Measurements from ENCODE around the gene KLHL5.

KLHL5 gene

GRCh38 chr4:39045827-39046221 is 16.2 kb upstream of the KLHL5 start:
- Mint-ChIP-seq H3K36me3 (ENCODE audit: low read depth) (peaks cover 4% of the 10 kb centered on the region), H3K27ac (peak overlapping the region; percentile 97 to 99 (median 99))

DNA sequence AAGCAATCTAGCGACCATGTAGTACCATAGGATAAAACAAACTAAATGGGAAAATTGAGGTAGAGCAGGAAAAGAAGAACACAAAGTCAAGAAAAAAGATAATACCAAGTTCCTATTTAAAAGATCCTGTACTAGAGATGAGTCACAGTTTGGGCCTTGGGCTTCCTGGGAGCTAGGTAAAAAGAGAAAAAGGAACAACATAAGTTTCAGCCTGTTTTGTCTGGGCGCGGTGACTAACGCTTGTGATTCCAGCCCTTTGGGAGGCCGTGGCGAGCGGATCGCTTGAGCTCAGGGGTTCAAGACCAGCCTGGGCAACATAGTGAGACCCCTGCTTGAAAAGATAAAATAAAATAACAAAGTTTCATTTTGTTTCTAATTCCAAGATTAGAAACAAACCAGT is 15.8 kb upstream of the KLHL5 start:
- Mint-ChIP-seq H3K9me3 (no peaks in the 10 kb centered on the region), H3K4me3 (peak overlapping the region; percentile 97 to 100 (median 99))

More at GRCh38 chr4:39045827-39046221, 16.2 kb upstream of the KLHL5 start:
- H3K27me3 Mint-ChIP-seq (ENCODE audit: low read depth): no peaks in the 10 kb centered on the region
- H3K9me3 Mint-ChIP-seq: no peaks in the 10 kb centered on the region
- H3K4me3 Mint-ChIP-seq: peak overlapping the region; percentile 97 to 100 (median 99)
- H3K4me1 Mint-ChIP-seq: peaks cover 41% of the 10 kb centered on the region
- TF ChIP-seq, protein P1, sequence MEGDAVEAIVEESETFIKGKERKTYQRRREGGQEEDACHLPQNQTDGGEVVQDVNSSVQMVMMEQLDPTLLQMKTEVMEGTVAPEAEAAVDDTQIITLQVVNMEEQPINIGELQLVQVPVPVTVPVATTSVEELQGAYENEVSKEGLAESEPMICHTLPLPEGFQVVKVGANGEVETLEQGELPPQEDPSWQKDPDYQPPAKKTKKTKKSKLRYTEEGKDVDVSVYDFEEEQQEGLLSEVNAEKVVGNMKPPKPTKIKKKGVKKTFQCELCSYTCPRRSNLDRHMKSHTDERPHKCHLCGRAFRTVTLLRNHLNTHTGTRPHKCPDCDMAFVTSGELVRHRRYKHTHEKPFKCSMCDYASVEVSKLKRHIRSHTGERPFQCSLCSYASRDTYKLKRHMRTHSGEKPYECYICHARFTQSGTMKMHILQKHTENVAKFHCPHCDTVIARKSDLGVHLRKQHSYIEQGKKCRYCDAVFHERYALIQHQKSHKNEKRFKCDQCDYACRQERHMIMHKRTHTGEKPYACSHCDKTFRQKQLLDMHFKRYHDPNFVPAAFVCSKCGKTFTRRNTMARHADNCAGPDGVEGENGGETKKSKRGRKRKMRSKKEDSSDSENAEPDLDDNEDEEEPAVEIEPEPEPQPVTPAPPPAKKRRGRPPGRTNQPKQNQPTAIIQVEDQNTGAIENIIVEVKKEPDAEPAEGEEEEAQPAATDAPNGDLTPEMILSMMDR (IDR thresholded peaks at IDR 0.05; ENCODE audit: unreplicated experiment in 3 of 3): no peak

GRCh38 chr4:39047681-39048080 is 14.4 kb upstream of the KLHL5 start:
- Mint-ChIP-seq H3K4me3 (no peak overlapping the region), H3K27me3 (ENCODE audit: low read depth) (no peaks in the 10 kb centered on the region), H3K36me3 (ENCODE audit: low read depth) (peaks cover 4% of the 10 kb centered on the region), H3K4me1 (peaks cover 32% of the 10 kb centered on the region), H3K27ac (no peak overlapping the region), H3K9me3 (no peaks in the 10 kb centered on the region)
- TF ChIP-seq, protein P1 (IDR thresholded peaks at IDR 0.05; ENCODE audit: unreplicated experiment in 3 of 3): no peak

More for the DNA sequence above, 15.8 kb upstream of the KLHL5 start:
- H3K27me3 Mint-ChIP-seq (ENCODE audit: low read depth): no peaks in the 10 kb centered on the region
- H3K27ac Mint-ChIP-seq: peak overlapping the region; percentile 97 to 99 (median 99)
- TF ChIP-seq, protein P1 (IDR thresholded peaks at IDR 0.05; ENCODE audit: unreplicated experiment in 3 of 3): no peak
- H3K36me3 Mint-ChIP-seq (ENCODE audit: low read depth): peaks cover 4% of the 10 kb centered on the region
- H3K4me1 Mint-ChIP-seq: peaks cover 39% of the 10 kb centered on the region

- H3K4me1 Mint-ChIP-seq: peaks cover 28% of the 10 kb centered on the region
- no peak overlapping the region for H3K4me3 Mint-ChIP-seq
- TF ChIP-seq, protein P1 (IDR thresholded peaks at IDR 0.05; ENCODE audit: unreplicated experiment in 3 of 3): no peak
- no peaks in the 10 kb centered on the region for H3K9me3 Mint-ChIP-seq
- no peak overlapping the region for H3K27ac Mint-ChIP-seq
- no peaks in the 10 kb centered on the region for H3K27me3 Mint-ChIP-seq (ENCODE audit: low read depth)
- H3K36me3 Mint-ChIP-seq (ENCODE audit: low read depth): peaks cover 4% of the 10 kb centered on the region
Measured at GRCh38 chr4:39048311-39048710, 13.7 kb upstream of the KLHL5 start.

- H3K4me1 Mint-ChIP-seq: peaks cover 13% of the 10 kb centered on the region
- H3K9me3 Mint-ChIP-seq: no peaks in the 10 kb centered on the region
- no peaks in the 10 kb centered on the region for H3K27me3 Mint-ChIP-seq (ENCODE audit: low read depth)
- TF ChIP-seq, protein P1 (IDR thresholded peaks at IDR 0.05; ENCODE audit: unreplicated experiment in 3 of 3): no peak
- peaks cover 4% of the 10 kb centered on the region for H3K36me3 Mint-ChIP-seq (ENCODE audit: low read depth)
- no peak overlapping the region for H3K27ac Mint-ChIP-seq
- no peak overlapping the region for H3K4me3 Mint-ChIP-seq
Measured at GRCh38 chr4:39050590-39050989, 11.4 kb upstream of the KLHL5 start.

DNA sequence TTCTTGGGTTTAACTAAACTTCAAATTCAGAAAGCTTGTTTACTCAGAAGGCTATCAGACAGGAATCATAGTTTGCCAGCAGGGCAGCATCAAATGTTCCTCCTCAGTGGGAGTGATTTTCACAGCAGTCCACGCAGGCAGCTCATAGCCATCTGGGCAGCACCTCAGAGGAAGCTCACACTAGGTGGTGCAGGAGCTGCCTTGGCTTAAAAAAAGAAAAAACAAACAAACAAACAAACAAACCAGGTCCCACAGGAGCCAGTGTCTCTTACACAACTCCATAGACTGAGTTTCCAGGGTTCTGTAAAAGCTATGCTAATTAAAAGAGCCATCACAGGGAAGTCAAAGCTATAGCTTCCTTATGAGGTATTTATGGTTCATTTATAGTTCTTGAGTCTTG is 10.5 kb upstream of the KLHL5 start:
- peaks cover 4% of the 10 kb centered on the region for H3K36me3 Mint-ChIP-seq (ENCODE audit: low read depth)
- H3K4me1 Mint-ChIP-seq: peaks cover 5% of the 10 kb centered on the region
- H3K9me3 Mint-ChIP-seq: no peaks in the 10 kb centered on the region
- TF ChIP-seq, protein P1 (IDR thresholded peaks at IDR 0.05; ENCODE audit: unreplicated experiment in 3 of 3): no peak
- H3K27ac Mint-ChIP-seq: no peak overlapping the region
- no peaks in the 10 kb centered on the region for H3K27me3 Mint-ChIP-seq (ENCODE audit: low read depth)
- no peak overlapping the region for H3K4me3 Mint-ChIP-seq
